Endothelial cell of umbilical vein (primary cell): ENCODE measurements around the gene PIGO. TPM values are rescaled to one million over a fixed set of nuclear protein-coding genes. Genes with fewer than 3 reads are reported as not detected.

Experiments used
- BruUV-seq: library from RNA; stranded (reverse); fragments of 400-500 nt; replicated peaks from 2 replicates; lab custom pipeline; 2021; lab: Mats Ljungman, UMichigan
- CTCF ChIA-PET: fragments of 300-600, 350-600 bp; sonication (Branson Sonifier 250); formaldehyde crosslinking; loops from one replicate; lab custom pipeline; 2021; ENCODE audit warnings: antibody characterized with exemption, inconsistent platforms; lab: Charles Lee
- POLR2A ChIA-PET: fragments of 300-600, 350-600 bp; sonication (Branson Sonifier 250); formaldehyde crosslinking; loops from one replicate; lab custom pipeline; 2021; ENCODE audit warnings: antibody characterized with exemption, inconsistent platforms; lab: Charles Lee
- DNase-seq: peaks from one replicate; pipeline ENCODE4 v3.0.0-alpha.2; 2011; ENCODE audit warnings: low read depth, low spot score
- FAIRE-seq: peaks from 2 replicates; lab custom pipeline; 2011; peaks lifted over from hg19 to GRCh38; lab: Jason Lieb, UNC
- H2AFZ ChIP-seq: 2 replicates; pipeline ENCODE4 v1.6.0; 2012; ENCODE audit warnings: low read depth, low read length, control low read depth, inconsistent platforms
- H3K27ac ChIP-seq: 2 replicates; pipeline ENCODE4 v1.5.1; 2011; ENCODE audit warnings: low read depth, mild to moderate bottlenecking, control low read depth, low read length, moderate library complexity; ENCODE audit not compliant: insufficient read depth
- H3K27me3 ChIP-seq, 2 experiments: 2 replicates each; pipeline versions ENCODE4 v1.6.0 to v1.6.1; 2011; ENCODE audit warnings: low read length in 2 of 2, mixed read lengths in 1 of 2; ENCODE audit not compliant: control insufficient read depth in 2 of 2, insufficient read depth in 2 of 2
- H3K36me3 ChIP-seq, 2 experiments: 2 replicates in 1 of 2; 3 replicates in 1 of 2; pipeline ENCODE4 v1.5.1; 2011; ENCODE audit warnings: low read length in 2 of 2, mild to moderate bottlenecking in 1 of 2, moderate library complexity in 1 of 2; ENCODE audit not compliant: control insufficient read depth in 2 of 2, insufficient read depth in 2 of 2; ENCODE audit errors: extremely low read depth in 1 of 2
- H3K4me1 ChIP-seq: 3 replicates; pipeline ENCODE4 v1.5.1; 2011; ENCODE audit warnings: mild to moderate bottlenecking, low read length; ENCODE audit not compliant: control insufficient read depth, insufficient read depth; ENCODE audit errors: extremely low read depth
- H3K4me2 ChIP-seq: 2 replicates; pipeline ENCODE4 v1.6.1; 2011; ENCODE audit warnings: low read length, control low read depth, mixed read lengths; ENCODE audit not compliant: insufficient read depth
- H3K4me3 ChIP-seq, 3 experiments: fragments of 200-600 bp in 1 of 3; sonication (generic), shearing (Covaris generic) in 1 of 3; replicated peaks in 1 of 3; 2 replicates each; pipeline ENCODE4 v1.5.1; 2011 to 2016; ENCODE audit warnings: control low read depth in 3 of 3, low read length in 3 of 3, mild to moderate bottlenecking in 2 of 3, inconsistent platforms in 1 of 3, low read depth in 1 of 3, moderate library complexity in 1 of 3; ENCODE audit not compliant: insufficient read depth in 1 of 3
- H3K79me2 ChIP-seq: 2 replicates; pipeline ENCODE4 v1.6.0; 2012; ENCODE audit warnings: low read length, inconsistent platforms; ENCODE audit not compliant: control insufficient read depth, insufficient read depth
- H3K9ac ChIP-seq: replicated peaks from 2 replicates; pipeline ENCODE3; 2011; ENCODE audit warnings: low read length, control low read depth; ENCODE audit not compliant: insufficient read depth; ENCODE audit errors: extremely low read depth
- H3K9me1 ChIP-seq: replicated peaks from 3 replicates; pipeline ENCODE4 v1.6.0; 2011; ENCODE audit warnings: mild to moderate bottlenecking, low read length; ENCODE audit not compliant: control insufficient read depth, insufficient read depth; ENCODE audit errors: extremely low read depth
- H3K9me3 ChIP-seq: replicated peaks from 2 replicates; pipeline ENCODE4 v1.5.1; 2012; ENCODE audit warnings: low read length, inconsistent platforms; ENCODE audit not compliant: control insufficient read depth, insufficient read depth
- H4K20me1 ChIP-seq: replicated peaks from 2 replicates; pipeline ENCODE3; 2011; ENCODE audit warnings: mild to moderate bottlenecking, low read length; ENCODE audit not compliant: control insufficient read depth, insufficient read depth; ENCODE audit errors: extremely low read depth
- EZH2 ChIP-seq: IDR thresholded peaks from 2 replicates; pipeline ENCODE4 v1.6.1; 2012; ENCODE audit warnings: borderline replicate concordance, low read depth, mild to moderate bottlenecking, moderate library complexity, low read length, inconsistent platforms; ENCODE audit not compliant: severe bottlenecking
- FOS ChIP-seq: IDR thresholded peaks from 2 replicates; pipeline ENCODE4 v1.6.1; 2011; ENCODE audit warnings: mild to moderate bottlenecking, low read length, moderate library complexity, borderline replicate concordance; ENCODE audit not compliant: insufficient read depth
- GATA2 ChIP-seq: IDR thresholded peaks from 2 replicates; pipeline ENCODE4 v1.7.0; 2011; ENCODE audit warnings: low read depth, mild to moderate bottlenecking, moderate library complexity, mixed read lengths, low read length; ENCODE audit not compliant: insufficient read length, insufficient read depth
- JUN ChIP-seq: IDR thresholded peaks from 2 replicates; pipeline ENCODE4 v1.6.1; 2011; ENCODE audit warnings: borderline replicate concordance, low read depth; ENCODE audit not compliant: insufficient read length, insufficient read depth
- MYC ChIP-seq: IDR thresholded peaks from one replicate; pipeline ENCODE4 v1.6.1; 2011; ENCODE audit warnings: mild to moderate bottlenecking, low read depth, low read length
- POLR2A ChIP-seq: IDR thresholded peaks from 2 replicates; pipeline ENCODE4 v1.6.1; 2012; ENCODE audit warnings: low read depth, mild to moderate bottlenecking, control low read depth, low read length
- POLR2AphosphoS5 ChIP-seq: IDR thresholded peaks from 2 replicates; pipeline ENCODE4 v1.6.1; 2012; ENCODE audit warnings: low read depth, mild to moderate bottlenecking, control low read depth, low read length, moderate library complexity; ENCODE audit not compliant: insufficient read depth
- dilution Hi-C: fragments of 300-500 bp; cut with MboI; formaldehyde crosslinking; loops from one replicate; pipeline ENCODE4 v1.15.0; 2019; ENCODE audit warnings: low sequenced_read_pairs; ENCODE audit not compliant: extremely low pct_ligation_motif_present
- intact Hi-C: fragments of 100-400 bp; cut with micrococcal nuclease; formaldehyde crosslinking; loops from one replicate; pipeline ENCODE4 v1.10.0; 2022
- polyA plus RNA-seq, 4 experiments: library from polyadenylated mRNA; depleted of rRNA in 3 of 4; stranded (reverse) in 3 of 4; unstranded in 1 of 4; fragments of >200 nt; gene quantifications; 2 replicates each; pipeline versions ENCODE4 v1.2.1 to v1.2.3, GENCODE V29; 2011 to 2012; ENCODE audit warnings: missing spikeins in 1 of 4
- total RNA-seq: library from RNA; stranded (reverse); gene quantifications from 2 replicates; pipeline ENCODE4 v1.2.3, GENCODE V29; 2021
- TF ChIP-seq, protein P1 (sequence below): IDR thresholded peaks from 2 replicates; pipeline ENCODE4 v1.6.1; 2011; ENCODE audit not compliant: insufficient read depth, insufficient read length
- TF ChIP-seq, protein P2 (sequence below), 2 donors: IDR thresholded peaks; 1 replicate in 1 of 2; 2 replicates in 1 of 2; pipeline ENCODE4 v1.5.1; 2011; ENCODE audit warnings: low read length in 2 of 2, mild to moderate bottlenecking in 2 of 2, moderate library complexity in 2 of 2, control low read depth in 1 of 2, inconsistent platforms in 1 of 2, low read depth in 1 of 2; ENCODE audit not compliant: insufficient read depth in 1 of 2; ENCODE audit errors: extremely low read depth in 1 of 2

Gene PIGO
- total and polyA plus RNA-seq, 2 donors (not counting 3 experiments of a cell fraction or from before 2014, with no cell fraction given) = 23.5 to 27.3 TPM

DNA sequence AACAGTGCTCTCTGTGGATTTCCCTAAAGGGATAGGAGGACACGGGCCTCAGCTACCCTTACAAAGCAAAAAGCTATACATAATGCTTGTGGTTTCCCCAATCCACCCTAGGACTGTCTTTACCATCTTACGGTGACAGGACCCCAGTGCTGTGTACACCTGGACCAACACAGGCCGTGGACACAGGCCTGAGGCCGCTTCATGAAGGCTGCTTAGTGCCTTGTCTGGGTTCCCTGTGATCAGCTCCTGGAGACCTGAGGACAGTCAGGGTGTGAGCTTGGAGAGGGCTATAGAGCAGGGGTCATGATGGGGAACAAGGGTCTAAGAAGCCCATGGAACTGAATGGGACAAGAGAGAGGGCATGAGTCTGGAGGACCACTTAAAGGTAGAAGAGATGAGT is 19.5 kb downstream of the PIGO start:
- H2AFZ ChIP-seq = no peak overlapping the region
- CTCF ChIA-PET = interaction anchor here (1.2 to 1.5 kb wide), 3 partner anchors 20 to 177 kb away, joined by 4 to 5 read pairs (median 4); partner anchors contain the start of gene PIGO
- no TSS peak for BruUV-seq

More for the DNA sequence above, 19.5 kb downstream of the PIGO start:
- H3K36me3 ChIP-seq = peaks cover 0 to 9% of the 10 kb centered on the region in 2 experiments
- H3K79me2 ChIP-seq = peaks cover 28% of the 10 kb centered on the region
- no peak overlapping the region for H3K27ac ChIP-seq
- no peak overlapping the region for H3K9ac ChIP-seq
- H3K9me3 ChIP-seq = no peaks in the 10 kb centered on the region
- intact Hi-C loops = no loop called here
- H3K27me3 ChIP-seq = no peaks in the 10 kb centered on the region
- H3K4me3 ChIP-seq = no peak overlapping the region
- H3K9me1 ChIP-seq = no peaks in the 10 kb centered on the region
- H3K4me2 ChIP-seq = no peak overlapping the region
- POLR2A ChIA-PET = no interaction called here
- TF ChIP-seq POLR2AphosphoS5 (no peak), JUN (no peak), FOS (no peak), POLR2A (no peak), GATA2 (no peak), MYC (no peak), EZH2 (no peak)
- TF ChIP-seq, protein P1, sequence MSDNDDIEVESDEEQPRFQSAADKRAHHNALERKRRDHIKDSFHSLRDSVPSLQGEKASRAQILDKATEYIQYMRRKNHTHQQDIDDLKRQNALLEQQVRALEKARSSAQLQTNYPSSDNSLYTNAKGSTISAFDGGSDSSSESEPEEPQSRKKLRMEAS = no peak
- TF ChIP-seq, protein P2, sequence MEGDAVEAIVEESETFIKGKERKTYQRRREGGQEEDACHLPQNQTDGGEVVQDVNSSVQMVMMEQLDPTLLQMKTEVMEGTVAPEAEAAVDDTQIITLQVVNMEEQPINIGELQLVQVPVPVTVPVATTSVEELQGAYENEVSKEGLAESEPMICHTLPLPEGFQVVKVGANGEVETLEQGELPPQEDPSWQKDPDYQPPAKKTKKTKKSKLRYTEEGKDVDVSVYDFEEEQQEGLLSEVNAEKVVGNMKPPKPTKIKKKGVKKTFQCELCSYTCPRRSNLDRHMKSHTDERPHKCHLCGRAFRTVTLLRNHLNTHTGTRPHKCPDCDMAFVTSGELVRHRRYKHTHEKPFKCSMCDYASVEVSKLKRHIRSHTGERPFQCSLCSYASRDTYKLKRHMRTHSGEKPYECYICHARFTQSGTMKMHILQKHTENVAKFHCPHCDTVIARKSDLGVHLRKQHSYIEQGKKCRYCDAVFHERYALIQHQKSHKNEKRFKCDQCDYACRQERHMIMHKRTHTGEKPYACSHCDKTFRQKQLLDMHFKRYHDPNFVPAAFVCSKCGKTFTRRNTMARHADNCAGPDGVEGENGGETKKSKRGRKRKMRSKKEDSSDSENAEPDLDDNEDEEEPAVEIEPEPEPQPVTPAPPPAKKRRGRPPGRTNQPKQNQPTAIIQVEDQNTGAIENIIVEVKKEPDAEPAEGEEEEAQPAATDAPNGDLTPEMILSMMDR (IDR thresholded peaks at IDR 0.05; ENCODE audit: extremely low read depth in 1 of 2, insufficient read depth in 1 of 2, low read depth in 1 of 2, low read length in 2 of 2) = no peak
- DNase-seq (no peak), FAIRE-seq (no peak)
- H3K4me1 ChIP-seq = peaks cover 19% of the 10 kb centered on the region
- no peaks in the 10 kb centered on the region for H4K20me1 ChIP-seq
- dilution Hi-C loops = no loop called here
